Peyer's patch (tissue), 4 donors: Measurements from ENCODE around the gene MAPT. TPM values are rescaled to one million over a fixed set of nuclear protein-coding genes. Genes with fewer than 3 reads are reported as not detected.
"Not testable (repeated sequence)": the region's sequence is repeated elsewhere in the genome, so short reads cannot be mapped to it uniquely, and the experiment has no call there.

Experiments
- DNase-seq, 3 donors: peaks; one replicate each; pipeline ENCODE4 v3.0.0-alpha.2; 2017 to 2019
- H3K27ac ChIP-seq, 4 donors: fragments of 200-600 bp; sonication (generic); one replicate each; pipeline ENCODE4 v1.5.1; 2016 to 2019
- H3K27me3 ChIP-seq, 2 donors: fragments of 200-600 bp; sonication (generic); one replicate each; pipeline ENCODE4 v1.5.1; 2019
- H3K36me3 ChIP-seq, 3 donors: fragments of 200-600 bp; sonication (generic); one replicate each; pipeline ENCODE4 v1.5.1; 2016 to 2019
- H3K4me1 ChIP-seq, 4 donors: fragments of 200-600 bp; sonication (generic); one replicate each; pipeline ENCODE4 v1.5.1; 2016 to 2019
- H3K4me3 ChIP-seq, 4 donors: fragments of 200-600 bp; sonication (generic); 1 replicate in 3 of 4; 2 replicates in 1 of 4; pipeline ENCODE4 v1.5.1; 2016 to 2019; ENCODE audit warnings: mild to moderate bottlenecking in 1 of 4
- H3K9me3 ChIP-seq, 4 donors: fragments of 200-600 bp; sonication (generic); one replicate each; pipeline ENCODE4 v1.5.1; 2016 to 2019; ENCODE audit warnings: mild to moderate bottlenecking in 1 of 4
- POLR2A ChIP-seq, 2 donors: fragments of 450-650 bp; IDR thresholded peaks; one replicate each; pipeline ENCODE4 v1.5.1; 2017; ENCODE audit warnings: antibody characterized with exemption in 2 of 2, mild to moderate bottlenecking in 2 of 2, moderate library complexity in 2 of 2
- total RNA-seq, 4 donors: library from RNA; depleted of rRNA; stranded (reverse); fragments of >200 nt; gene quantifications; one replicate each; pipeline ENCODE4 v1.1.0, GENCODE V29; 2016
- TF ChIP-seq, protein P1 (sequence below), 6 experiments: fragments of 450-650 bp in 4 of 6; fragments of 200-600 bp in 2 of 6; sonication (generic) in 1 of 6; IDR thresholded peaks; one replicate each; pipeline ENCODE4 v1.5.1; 2017 to 2019; ENCODE audit warnings: antibody characterized with exemption in 6 of 6, mild to moderate bottlenecking in 3 of 6, moderate library complexity in 1 of 6

The MAPT gene
- total RNA-seq, 4 donors from 2014 or later = 0.35 to 1.6 (median 0.94) TPM; not detected in 1

DNA sequence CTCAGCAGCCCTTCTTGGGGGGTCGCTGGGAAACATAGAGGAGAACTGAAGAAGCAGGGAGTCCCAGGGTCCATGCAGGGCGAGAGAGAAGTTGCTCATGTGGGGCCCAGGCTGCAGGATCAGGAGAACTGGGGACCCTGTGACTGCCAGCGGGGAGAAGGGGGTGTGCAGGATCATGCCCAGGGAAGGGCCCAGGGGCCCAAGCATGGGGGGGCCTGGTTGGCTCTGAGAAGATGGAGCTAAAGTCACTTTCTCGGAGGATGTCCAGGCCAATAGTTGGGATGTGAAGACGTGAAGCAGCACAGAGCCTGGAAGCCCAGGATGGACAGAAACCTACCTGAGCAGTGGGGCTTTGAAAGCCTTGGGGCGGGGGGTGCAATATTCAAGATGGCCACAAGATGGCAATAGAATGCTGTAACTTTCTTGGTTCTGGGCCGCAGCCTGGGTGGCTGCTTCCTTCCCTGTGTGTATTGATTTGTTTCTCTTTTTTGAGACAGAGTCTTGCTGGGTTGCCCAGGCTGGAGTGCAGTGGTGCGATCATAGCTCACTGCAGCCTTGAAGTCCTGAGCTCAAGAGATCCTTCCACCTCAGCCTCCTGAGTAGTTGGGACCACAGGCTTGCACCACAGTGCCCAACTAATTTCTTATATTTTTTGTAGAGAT lies 108.1 kb downstream of the MAPT start:
- Histone ChIP-seq H3K4me3 (no peak overlapping the region), H3K9me3 (no peaks in the 10 kb centered on the region), H3K27ac (no peak overlapping the region), H3K27me3 (no peaks in the 10 kb centered on the region), H3K36me3 (no peaks in the 10 kb centered on the region), H3K4me1 (peaks cover 0 to 17% (median 0%) of the 10 kb centered on the region in 4 donors)
- DNase-seq = peak; percentile 65 to 88 (median 66)
- no peak for TF ChIP-seq POLR2A (IDR thresholded peaks at IDR 0.05)
- TF ChIP-seq, protein P1, sequence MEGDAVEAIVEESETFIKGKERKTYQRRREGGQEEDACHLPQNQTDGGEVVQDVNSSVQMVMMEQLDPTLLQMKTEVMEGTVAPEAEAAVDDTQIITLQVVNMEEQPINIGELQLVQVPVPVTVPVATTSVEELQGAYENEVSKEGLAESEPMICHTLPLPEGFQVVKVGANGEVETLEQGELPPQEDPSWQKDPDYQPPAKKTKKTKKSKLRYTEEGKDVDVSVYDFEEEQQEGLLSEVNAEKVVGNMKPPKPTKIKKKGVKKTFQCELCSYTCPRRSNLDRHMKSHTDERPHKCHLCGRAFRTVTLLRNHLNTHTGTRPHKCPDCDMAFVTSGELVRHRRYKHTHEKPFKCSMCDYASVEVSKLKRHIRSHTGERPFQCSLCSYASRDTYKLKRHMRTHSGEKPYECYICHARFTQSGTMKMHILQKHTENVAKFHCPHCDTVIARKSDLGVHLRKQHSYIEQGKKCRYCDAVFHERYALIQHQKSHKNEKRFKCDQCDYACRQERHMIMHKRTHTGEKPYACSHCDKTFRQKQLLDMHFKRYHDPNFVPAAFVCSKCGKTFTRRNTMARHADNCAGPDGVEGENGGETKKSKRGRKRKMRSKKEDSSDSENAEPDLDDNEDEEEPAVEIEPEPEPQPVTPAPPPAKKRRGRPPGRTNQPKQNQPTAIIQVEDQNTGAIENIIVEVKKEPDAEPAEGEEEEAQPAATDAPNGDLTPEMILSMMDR (IDR thresholded peaks at IDR 0.05) = peak; percentile 93 to 97 (median 96)

DNA sequence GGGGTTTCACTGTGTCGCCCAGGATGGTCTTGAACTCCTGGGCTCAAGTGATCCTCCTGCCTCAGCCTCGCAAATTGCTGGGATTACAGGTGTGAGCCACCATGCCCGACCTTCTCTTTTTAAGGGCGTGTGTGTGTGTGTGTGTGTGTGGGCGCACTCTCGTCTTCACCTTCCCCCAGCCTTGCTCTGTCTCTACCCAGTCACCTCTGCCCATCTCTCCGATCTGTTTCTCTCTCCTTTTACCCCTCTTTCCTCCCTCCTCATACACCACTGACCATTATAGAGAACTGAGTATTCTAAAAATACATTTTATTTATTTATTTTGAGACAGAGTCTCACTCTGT lies 108.6 kb downstream of the MAPT start:
- no peaks in the 10 kb centered on the region for H3K36me3 ChIP-seq
- H3K27ac ChIP-seq = no peak overlapping the region
- TF ChIP-seq, protein P1 (IDR thresholded peaks at IDR 0.05) = no peak
- no peak for TF ChIP-seq POLR2A (IDR thresholded peaks at IDR 0.05)

DNA sequence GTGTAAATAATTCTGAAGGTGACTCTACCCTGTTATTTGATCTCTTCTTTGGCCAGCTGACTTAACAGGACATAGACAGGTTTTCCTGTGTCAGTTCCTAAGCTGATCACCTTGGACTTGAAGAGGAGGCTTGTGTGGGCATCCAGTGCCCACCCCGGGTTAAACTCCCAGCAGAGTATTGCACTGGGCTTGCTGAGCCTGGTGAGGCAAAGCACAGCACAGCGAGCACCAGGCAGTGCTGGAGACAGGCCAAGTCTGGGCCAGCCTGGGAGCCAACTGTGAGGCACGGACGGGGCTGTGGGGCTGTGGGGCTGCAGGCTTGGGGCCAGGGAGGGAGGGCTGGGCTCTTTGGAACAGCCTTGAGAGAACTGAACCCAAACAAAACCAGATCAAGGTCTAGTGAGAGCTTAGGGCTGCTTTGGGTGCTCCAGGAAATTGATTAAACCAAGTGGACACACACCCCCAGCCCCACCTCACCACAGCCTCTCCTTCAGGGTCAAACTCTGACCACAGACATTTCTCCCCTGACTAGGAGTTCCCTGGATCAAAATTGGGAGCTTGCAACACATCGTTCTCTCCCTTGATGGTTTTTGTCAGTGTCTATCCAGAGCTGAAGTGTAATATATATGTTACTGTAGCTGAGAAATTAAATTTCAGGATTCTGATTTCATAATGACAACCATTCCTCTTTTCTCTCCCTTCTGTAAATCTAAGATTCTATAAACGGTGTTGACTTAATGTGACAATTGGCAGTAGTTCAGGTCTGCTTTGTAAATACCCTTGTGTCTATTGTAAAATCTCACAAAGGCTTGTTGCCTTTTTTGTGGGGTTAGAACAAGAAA lies 109.8 kb downstream of the MAPT start:
- DNase-seq = peak in 2 of 3 donors; percentile 65 to 75
- Histone ChIP-seq H3K4me3 (no peak overlapping the region), H3K4me1 (peaks cover 0 to 17% (median 0%) of the 10 kb centered on the region in 4 donors), H3K27ac (peak overlapping the region in 1 of 4 donors; percentile 10), H3K9me3 (no peaks in the 10 kb centered on the region), H3K27me3 (no peaks in the 10 kb centered on the region), H3K36me3 (no peaks in the 10 kb centered on the region)
- TF ChIP-seq POLR2A (IDR thresholded peaks at IDR 0.05) = no peak
- TF ChIP-seq, protein P1 (IDR thresholded peaks at IDR 0.05) = no peak

More for the DNA sequence above, 108.6 kb downstream of the MAPT start:
- DNase-seq = no peak
- peaks cover 0 to 17% (median 0%) of the 10 kb centered on the region in 4 donors for H3K4me1 ChIP-seq
- H3K4me3 ChIP-seq = no peak overlapping the region
- no peaks in the 10 kb centered on the region for H3K27me3 ChIP-seq
- no peaks in the 10 kb centered on the region for H3K9me3 ChIP-seq

DNA sequence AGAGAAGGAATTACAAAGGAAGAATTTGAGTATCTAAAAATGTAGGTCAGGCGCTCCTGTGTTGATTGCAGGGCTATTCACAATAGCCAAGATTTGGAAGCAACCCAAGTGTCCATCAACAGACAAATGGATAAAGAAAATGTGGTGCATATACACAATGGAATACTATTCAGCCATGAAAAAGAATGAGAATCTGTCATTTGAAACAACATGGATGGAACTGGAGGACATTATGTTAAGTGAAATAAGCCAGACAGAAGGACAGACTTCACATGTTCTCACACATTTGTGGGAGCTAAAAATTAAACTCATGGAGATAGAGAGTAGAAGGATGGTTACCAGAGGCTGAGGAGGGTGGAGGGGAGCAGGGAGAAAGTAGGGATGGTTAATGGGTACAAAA lies 111.7 kb downstream of the MAPT start:
- H3K27me3 ChIP-seq, DNase-seq, H3K36me3 ChIP-seq, H3K4me3 ChIP-seq, H3K9me3 ChIP-seq, H3K27ac ChIP-seq: not testable (repeated sequence)
- H3K4me1 ChIP-seq = peaks cover 0 to 17% (median 0%) of the 10 kb centered on the region in 4 donors

DNA sequence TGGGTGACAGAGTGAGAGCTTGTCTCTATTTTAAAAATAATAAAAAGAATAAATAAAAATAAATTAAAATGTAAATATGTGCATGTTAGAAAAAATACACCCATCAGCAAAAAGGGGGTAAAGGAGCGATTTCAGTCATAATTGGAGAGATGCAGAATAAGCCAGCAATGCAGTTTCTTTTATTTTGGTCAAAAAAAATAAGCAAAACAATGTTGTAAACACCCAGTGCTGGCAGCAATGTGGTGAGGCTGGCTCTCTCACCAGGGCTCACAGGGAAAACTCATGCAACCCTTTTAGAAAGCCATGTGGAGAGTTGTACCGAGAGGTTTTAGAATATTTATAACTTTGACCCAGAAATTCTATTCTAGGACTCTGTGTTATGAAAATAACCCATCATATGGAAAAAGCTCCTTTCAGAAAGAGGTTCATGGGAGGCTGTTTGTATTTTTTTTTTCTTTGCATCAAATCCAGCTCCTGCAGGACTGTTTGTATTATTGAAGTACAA lies 113.2 kb downstream of the MAPT start:
- Histone ChIP-seq H3K27ac (no peak overlapping the region), H3K36me3 (no peaks in the 10 kb centered on the region), H3K9me3 (no peaks in the 10 kb centered on the region), H3K4me1 (peaks cover 0 to 17% (median 0%) of the 10 kb centered on the region in 4 donors), H3K27me3 (no peaks in the 10 kb centered on the region), H3K4me3 (no peak overlapping the region)
- TF ChIP-seq, protein P1 (IDR thresholded peaks at IDR 0.05) = no peak
- no peak for TF ChIP-seq POLR2A (IDR thresholded peaks at IDR 0.05)
- DNase-seq = no peak

DNA sequence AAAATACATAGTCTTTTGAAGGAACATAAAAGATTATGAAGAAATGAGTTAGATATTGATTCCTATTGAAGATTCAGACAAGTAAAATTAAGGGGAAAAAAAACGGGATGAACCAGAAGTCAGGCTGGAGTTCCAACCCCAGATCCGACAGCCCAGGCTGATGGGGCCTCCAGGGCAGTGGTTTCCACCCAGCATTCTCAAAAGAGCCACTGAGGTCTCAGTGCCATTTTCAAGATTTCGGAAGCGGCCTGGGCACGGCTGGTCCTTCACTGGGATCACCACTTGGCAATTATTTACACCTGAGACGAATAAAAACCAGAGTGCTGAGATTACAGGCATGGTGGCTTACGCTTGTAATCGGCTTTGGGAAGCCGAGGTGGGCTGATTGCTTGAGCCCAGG lies 114.2 kb downstream of the MAPT start:
- H3K27me3 ChIP-seq = no peaks in the 10 kb centered on the region
- no peaks in the 10 kb centered on the region for H3K36me3 ChIP-seq
- no peaks in the 10 kb centered on the region for H3K9me3 ChIP-seq
- no peak for DNase-seq
- peaks cover 0 to 7% (median 0%) of the 10 kb centered on the region in 4 donors for H3K4me1 ChIP-seq
- no peak overlapping the region for H3K27ac ChIP-seq
- no peak for TF ChIP-seq POLR2A (IDR thresholded peaks at IDR 0.05)
- TF ChIP-seq, protein P1 (IDR thresholded peaks at IDR 0.05) = no peak
- no peak overlapping the region for H3K4me3 ChIP-seq
